Astrocyte (in vitro differentiated cells and primary cell): Measurements from ENCODE around the gene CCDC178. TPM values are rescaled to one million over a fixed set of nuclear protein-coding genes. Genes with fewer than 3 reads are reported as not detected.
"Not testable (repeated sequence)": the region's sequence is repeated elsewhere in the genome, so short reads cannot be mapped to it uniquely, and the experiment has no call there.

Experiments used
- DNase-seq: peaks from one replicate; pipeline ENCODE4 v3.0.0-alpha.2; 2010; ENCODE audit warnings: low read depth
- FAIRE-seq: peaks from 2 replicates; lab custom pipeline; 2011; peaks lifted over from hg19 to GRCh38; lab: Jason Lieb, UNC
- H2AFZ ChIP-seq: 2 replicates; pipeline ENCODE4 v1.6.0; 2012; ENCODE audit warnings: low read depth, low read length, inconsistent platforms
- H3K27ac ChIP-seq: 2 replicates; pipeline ENCODE4 v1.5.1; 2011; ENCODE audit warnings: low read depth, low read length, inconsistent platforms
- H3K27me3 ChIP-seq: 2 replicates; pipeline ENCODE4 v1.6.0; 2011; ENCODE audit warnings: low read length, inconsistent platforms; ENCODE audit not compliant: insufficient read depth
- H3K36me3 ChIP-seq: 2 replicates; pipeline ENCODE4 v1.5.1; 2011; ENCODE audit warnings: low read length, inconsistent platforms; ENCODE audit not compliant: insufficient read depth
- H3K4me1 ChIP-seq: 2 replicates; pipeline ENCODE4 v1.5.1; 2011; ENCODE audit warnings: low read length, inconsistent platforms; ENCODE audit not compliant: insufficient read depth
- H3K4me2 ChIP-seq: 2 replicates; pipeline ENCODE4 v1.6.0; 2012; ENCODE audit warnings: low read length, inconsistent platforms
- H3K4me3 ChIP-seq: 2 replicates; pipeline ENCODE4 v1.5.1; 2011; ENCODE audit warnings: low read depth, mild to moderate bottlenecking, low read length, inconsistent platforms; ENCODE audit not compliant: insufficient read depth
- H3K79me2 ChIP-seq: 2 replicates; pipeline ENCODE4 v1.6.0; 2012; ENCODE audit warnings: mild to moderate bottlenecking, low read length, inconsistent platforms; ENCODE audit not compliant: insufficient read depth
- H3K9ac ChIP-seq: 2 replicates; pipeline ENCODE4 v1.6.0; 2012; ENCODE audit warnings: mild to moderate bottlenecking, low read length, inconsistent platforms
- H3K9me3 ChIP-seq: 2 replicates; pipeline ENCODE4 v1.5.1; 2012; ENCODE audit warnings: low read depth, mild to moderate bottlenecking, low read length, inconsistent platforms; ENCODE audit not compliant: insufficient read depth
- H4K20me1 ChIP-seq: 2 replicates; pipeline ENCODE4 v1.6.0; 2012; ENCODE audit warnings: low read length, inconsistent platforms; ENCODE audit not compliant: insufficient read depth
- H3K27ac Mint-ChIP-seq: one replicate; pipeline ENCODE4 v1.8.0; 2021; ENCODE audit warnings: mild to moderate bottlenecking, mixed read lengths; ENCODE audit not compliant: unreplicated experiment
- H3K27me3 Mint-ChIP-seq: one replicate; pipeline ENCODE4 v1.8.0; 2021; ENCODE audit warnings: low read depth, mixed read lengths; ENCODE audit not compliant: unreplicated experiment
- H3K36me3 Mint-ChIP-seq: one replicate; pipeline ENCODE4 v1.8.0; 2021; ENCODE audit warnings: low read depth, mixed read lengths; ENCODE audit not compliant: unreplicated experiment
- H3K4me1 Mint-ChIP-seq: one replicate; pipeline ENCODE4 v1.8.0; 2021; ENCODE audit warnings: low read depth, mixed read lengths; ENCODE audit not compliant: unreplicated experiment
- H3K4me3 Mint-ChIP-seq: one replicate; pipeline ENCODE4 v1.8.0; 2021; ENCODE audit warnings: mild to moderate bottlenecking, moderate library complexity, mixed read lengths; ENCODE audit not compliant: unreplicated experiment
- H3K9me3 Mint-ChIP-seq: one replicate; pipeline ENCODE4 v1.8.0; 2021; ENCODE audit warnings: mild to moderate bottlenecking, mixed read lengths; ENCODE audit not compliant: unreplicated experiment
- CTCF ChIP-seq: IDR thresholded peaks from 2 replicates; pipeline ENCODE4 v1.5.1; 2011; ENCODE audit warnings: low read depth, mild to moderate bottlenecking, inconsistent platforms, low read length, moderate library complexity; ENCODE audit not compliant: insufficient read depth
- EZH2 ChIP-seq: IDR thresholded peaks from 2 replicates; pipeline ENCODE4 v1.6.1; 2012; ENCODE audit warnings: mild to moderate bottlenecking, low read length, inconsistent platforms; ENCODE audit not compliant: insufficient read depth
- total RNA-seq: library from RNA; stranded (reverse); gene quantifications from 2 replicates; pipeline ENCODE4 v1.2.1, GENCODE V29; 2021

The CCDC178 gene
- total RNA-seq, 1 donor from 2014 or later = 0.30 TPM

GRCh38 chr18:32961538-32961937 is 479.0 kb downstream of the CCDC178 start:
- Mint-ChIP-seq H3K36me3 (no peaks in the 10 kb centered on the region), H3K27ac (no peak overlapping the region), H3K27me3 (no peaks in the 10 kb centered on the region), H3K9me3 (no peaks in the 10 kb centered on the region), H3K4me3 (no peak overlapping the region), H3K4me1 (peaks cover 7% of the 10 kb centered on the region)
- Histone ChIP-seq H3K79me2 (no peaks in the 10 kb centered on the region), H3K4me2 (no peak overlapping the region), H3K9ac (no peak overlapping the region), H2AFZ (no peak overlapping the region), H3K27me3 (no peaks in the 10 kb centered on the region), H3K36me3 (no peaks in the 10 kb centered on the region), H4K20me1 (no peaks in the 10 kb centered on the region), H3K27ac (no peak overlapping the region), H3K9me3 (no peaks in the 10 kb centered on the region), H3K4me3 (no peak overlapping the region), H3K4me1 (peaks cover 6% of the 10 kb centered on the region)
- FAIRE-seq (no peak), DNase-seq (no peak)
- no peak for TF ChIP-seq EZH2
- TF ChIP-seq CTCF = no peak

- Histone ChIP-seq H3K4me2 (no peak overlapping the region), H3K4me1 (peaks cover 10% of the 10 kb centered on the region), H3K36me3 (no peaks in the 10 kb centered on the region), H3K9me3 (no peaks in the 10 kb centered on the region), H3K4me3 (no peak overlapping the region), H3K27ac (no peak overlapping the region), H3K9ac (no peak overlapping the region), H3K79me2 (no peaks in the 10 kb centered on the region), H2AFZ (no peak overlapping the region), H3K27me3 (no peaks in the 10 kb centered on the region), H4K20me1 (no peaks in the 10 kb centered on the region)
- H3K4me3 Mint-ChIP-seq = no peak overlapping the region
- H3K4me1 Mint-ChIP-seq = peaks cover 9% of the 10 kb centered on the region
- no peak overlapping the region for H3K27ac Mint-ChIP-seq
- no peak for FAIRE-seq
- H3K9me3 Mint-ChIP-seq = no peaks in the 10 kb centered on the region
- no peak for DNase-seq
- TF ChIP-seq EZH2 (no peak), CTCF (no peak)
- no peaks in the 10 kb centered on the region for H3K27me3 Mint-ChIP-seq
- no peaks in the 10 kb centered on the region for H3K36me3 Mint-ChIP-seq
These were observed 481.8 kb downstream of the CCDC178 start for GRCh38 chr18:32958746-32959145.

- H3K4me3 ChIP-seq = no peak overlapping the region
- Mint-ChIP-seq H3K4me3 (no peak overlapping the region), H3K27ac (no peak overlapping the region), H3K36me3 (no peaks in the 10 kb centered on the region), H3K9me3 (peaks cover 3% of the 10 kb centered on the region), H3K4me1 (peaks cover 9% of the 10 kb centered on the region), H3K27me3 (no peaks in the 10 kb centered on the region)
- H3K9me3 ChIP-seq = no peaks in the 10 kb centered on the region
- FAIRE-seq (no peak), DNase-seq (peak; percentile 71)
- H3K4me1 ChIP-seq = peaks cover 10% of the 10 kb centered on the region
- peak overlapping the region; percentile 76 for H3K4me2 ChIP-seq
- peak overlapping the region; percentile 82 for H3K27ac ChIP-seq
- H3K9ac ChIP-seq = peak overlapping the region; percentile 56
- H3K27me3 ChIP-seq = no peaks in the 10 kb centered on the region
- no peaks in the 10 kb centered on the region for H4K20me1 ChIP-seq
- no peaks in the 10 kb centered on the region for H3K36me3 ChIP-seq
- no peaks in the 10 kb centered on the region for H3K79me2 ChIP-seq
- peak overlapping the region; percentile 42 for H2AFZ ChIP-seq
- TF ChIP-seq CTCF = peak; percentile 62
- TF ChIP-seq EZH2 = no peak
These were observed 483.8 kb downstream of the CCDC178 start for GRCh38 chr18:32956591-32957315.

GRCh38 chr18:32952318-32952717 is 488.2 kb downstream of the CCDC178 start:
- not testable (repeated sequence) for H3K9me3 Mint-ChIP-seq, H3K4me1 Mint-ChIP-seq, H3K4me3 Mint-ChIP-seq, H3K4me3 ChIP-seq, H3K9me3 ChIP-seq, H2AFZ ChIP-seq, FAIRE-seq, H3K79me2 ChIP-seq, H3K4me1 ChIP-seq, H3K9ac ChIP-seq, H3K27me3 ChIP-seq, H3K27ac Mint-ChIP-seq, H3K27ac ChIP-seq, H4K20me1 ChIP-seq, H3K36me3 Mint-ChIP-seq, H3K27me3 Mint-ChIP-seq, H3K36me3 ChIP-seq, DNase-seq, H3K4me2 ChIP-seq
